22Rv1 (cell line): Measurements from ENCODE around the gene SPATA31E1.

Experiments
- ZFX ChIP-seq: fragments of 450-650 bp; IDR thresholded peaks from 2 replicates; pipeline ENCODE4 v1.6.1; 2017; ENCODE audit warnings: antibody characterized with exemption, borderline replicate concordance
- TF ChIP-seq, protein P1 (sequence below): fragments of 450-650 bp; IDR thresholded peaks from 2 replicates; pipeline ENCODE4 v1.5.1; 2017; ENCODE audit warnings: mild to moderate bottlenecking

DNA sequence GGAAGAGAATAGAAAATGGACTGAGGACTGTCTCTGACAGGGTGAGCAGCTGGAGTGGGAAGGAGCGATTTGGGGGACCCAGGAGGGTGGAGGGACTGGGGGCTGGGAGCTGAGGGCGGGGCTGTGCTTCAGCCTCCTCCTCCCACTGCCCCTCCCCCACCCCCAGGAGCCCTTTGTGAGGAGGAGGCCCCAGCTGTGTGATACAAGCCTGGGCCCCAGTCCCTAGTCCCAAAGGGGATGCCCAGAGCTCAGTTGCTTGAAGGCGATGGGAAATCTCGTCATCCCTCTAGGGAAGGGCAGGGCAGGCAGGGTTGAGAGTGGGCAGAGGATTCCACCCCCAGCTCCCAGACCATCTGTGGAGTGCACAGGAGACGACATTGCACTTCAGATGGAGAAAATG lies at the start of gene SPATA31E1:
- TF ChIP-seq, protein P1, sequence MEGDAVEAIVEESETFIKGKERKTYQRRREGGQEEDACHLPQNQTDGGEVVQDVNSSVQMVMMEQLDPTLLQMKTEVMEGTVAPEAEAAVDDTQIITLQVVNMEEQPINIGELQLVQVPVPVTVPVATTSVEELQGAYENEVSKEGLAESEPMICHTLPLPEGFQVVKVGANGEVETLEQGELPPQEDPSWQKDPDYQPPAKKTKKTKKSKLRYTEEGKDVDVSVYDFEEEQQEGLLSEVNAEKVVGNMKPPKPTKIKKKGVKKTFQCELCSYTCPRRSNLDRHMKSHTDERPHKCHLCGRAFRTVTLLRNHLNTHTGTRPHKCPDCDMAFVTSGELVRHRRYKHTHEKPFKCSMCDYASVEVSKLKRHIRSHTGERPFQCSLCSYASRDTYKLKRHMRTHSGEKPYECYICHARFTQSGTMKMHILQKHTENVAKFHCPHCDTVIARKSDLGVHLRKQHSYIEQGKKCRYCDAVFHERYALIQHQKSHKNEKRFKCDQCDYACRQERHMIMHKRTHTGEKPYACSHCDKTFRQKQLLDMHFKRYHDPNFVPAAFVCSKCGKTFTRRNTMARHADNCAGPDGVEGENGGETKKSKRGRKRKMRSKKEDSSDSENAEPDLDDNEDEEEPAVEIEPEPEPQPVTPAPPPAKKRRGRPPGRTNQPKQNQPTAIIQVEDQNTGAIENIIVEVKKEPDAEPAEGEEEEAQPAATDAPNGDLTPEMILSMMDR: no peak
- TF ChIP-seq ZFX: no peak
